CD14-positive monocyte (primary cell): Measurements from ENCODE around the gene IRAG1. TPM values are rescaled to one million over a fixed set of nuclear protein-coding genes. Genes with fewer than 3 reads are reported as not detected.

Source experiments
- DNase-seq, 3 donors: peaks; one replicate each; pipeline ENCODE4 v3.0.0-alpha.2; 2011 to 2022
- H2AFZ ChIP-seq: 2 replicates; pipeline ENCODE4 v1.6.0; 2012; ENCODE audit warnings: mild to moderate bottlenecking, low read depth, low read length, inconsistent platforms; ENCODE audit not compliant: insufficient read depth, poor library complexity, severe bottlenecking
- H3K27ac ChIP-seq, 2 donors: 1 replicate in 1 of 2; 2 replicates in 1 of 2; pipeline ENCODE4 v1.5.1; 2012 to 2013; ENCODE audit warnings: low read length in 2 of 2, control low read depth in 1 of 2, inconsistent platforms in 1 of 2, low read depth in 1 of 2, mild to moderate bottlenecking in 1 of 2
- H3K27me3 ChIP-seq, 2 donors: one replicate each; pipeline versions ENCODE4 v1.6.0 to v1.6.1; 2011 to 2013; ENCODE audit warnings: low read length in 2 of 2; ENCODE audit not compliant: control insufficient read depth in 2 of 2, insufficient read depth in 2 of 2
- H3K36me3 ChIP-seq, 2 donors: replicated peaks in 1 of 2; 1 replicate in 1 of 2; 2 replicates in 1 of 2; pipeline versions ENCODE4 v1.5.1 to v1.6.1; 2012 to 2013; ENCODE audit warnings: low read length in 2 of 2, control low read depth in 1 of 2, inconsistent platforms in 1 of 2, mild to moderate bottlenecking in 1 of 2; ENCODE audit not compliant: insufficient read depth in 2 of 2, control insufficient read depth in 1 of 2
- H3K4me1 ChIP-seq, 2 donors: 1 replicate in 1 of 2; 2 replicates in 1 of 2; pipeline versions ENCODE4 v1.5.1 to v1.6.1; 2012 to 2013; ENCODE audit warnings: low read length in 2 of 2, control low read depth in 1 of 2, inconsistent platforms in 1 of 2, mild to moderate bottlenecking in 1 of 2, moderate library complexity in 1 of 2; ENCODE audit not compliant: insufficient read depth in 2 of 2, control insufficient read depth in 1 of 2
- H3K4me2 ChIP-seq: replicated peaks from 2 replicates; pipeline ENCODE3; 2012; ENCODE audit warnings: low read length, moderate library complexity, mild to moderate bottlenecking; ENCODE audit not compliant: poor library complexity, severe bottlenecking; ENCODE audit errors: extremely low read depth
- H3K4me3 ChIP-seq, 3 experiments: fragments of 200-600 bp in 1 of 3; sonication (generic) in 1 of 3; replicated peaks in 1 of 3; 1 replicate in 2 of 3; 2 replicates in 1 of 3; pipeline ENCODE4 v1.5.1; 2011 to 2013; ENCODE audit warnings: low read length in 3 of 3, mild to moderate bottlenecking in 3 of 3, control low read depth in 2 of 3, low read depth in 2 of 3, inconsistent platforms in 1 of 3, moderate library complexity in 1 of 3
- H3K79me2 ChIP-seq: 2 replicates; pipeline ENCODE4 v1.6.0; 2012; ENCODE audit warnings: mild to moderate bottlenecking, control low read depth, inconsistent platforms, low read length, moderate library complexity; ENCODE audit not compliant: insufficient read depth
- H3K9ac ChIP-seq: 2 replicates; pipeline ENCODE4 v1.6.0; 2017; ENCODE audit warnings: low read length, mild to moderate bottlenecking; ENCODE audit not compliant: insufficient read depth, poor library complexity, severe bottlenecking
- H3K9me3 ChIP-seq, 2 donors: replicated peaks in 1 of 2; 1 replicate in 1 of 2; 2 replicates in 1 of 2; pipeline versions ENCODE4 v1.5.1 to v1.6.1; 2012 to 2013; ENCODE audit warnings: low read length in 2 of 2, control low read depth in 1 of 2; ENCODE audit not compliant: control insufficient read depth in 1 of 2, insufficient read depth in 1 of 2
- H4K20me1 ChIP-seq: 2 replicates; pipeline ENCODE4 v1.6.0; 2012; ENCODE audit warnings: mild to moderate bottlenecking, low read length, control low read depth, moderate library complexity; ENCODE audit not compliant: insufficient read depth
- H3K27ac Mint-ChIP-seq, 7 donors: one replicate each; pipeline ENCODE4 v1.8.0; 2020; ENCODE audit warnings: mild to moderate bottlenecking in 7 of 7, mixed read lengths in 7 of 7, moderate library complexity in 6 of 7, inconsistent platforms in 2 of 7
- H3K27me3 Mint-ChIP-seq, 3 donors: one replicate each; pipeline ENCODE4 v1.8.0; 2021 to 2022; ENCODE audit warnings: low read depth in 3 of 3, mild to moderate bottlenecking in 3 of 3, mixed read lengths in 3 of 3, moderate library complexity in 3 of 3, inconsistent platforms in 1 of 3
- H3K36me3 Mint-ChIP-seq, 2 donors: one replicate each; pipeline ENCODE4 v1.8.0; 2020; ENCODE audit warnings: mixed read lengths in 2 of 2, inconsistent platforms in 1 of 2, mild to moderate bottlenecking in 1 of 2
- H3K4me1 Mint-ChIP-seq: one replicate; pipeline ENCODE4 v1.8.0; 2020; ENCODE audit warnings: mild to moderate bottlenecking, mixed read lengths
- H3K4me3 Mint-ChIP-seq, 2 donors: one replicate each; pipeline ENCODE4 v1.8.0; 2020; ENCODE audit warnings: mild to moderate bottlenecking in 2 of 2, mixed read lengths in 2 of 2, moderate library complexity in 1 of 2
- H3K9me3 Mint-ChIP-seq, 7 donors: one replicate each; pipeline ENCODE4 v1.8.0; 2020 to 2022; ENCODE audit warnings: mixed read lengths in 7 of 7, mild to moderate bottlenecking in 6 of 7, moderate library complexity in 6 of 7, inconsistent platforms in 2 of 7
- WGBS: methylation state at CpG from one replicate; pipeline ENCODE4 v1.1.5; 2013; ENCODE audit warnings: missing lambda C conversion rate; ENCODE audit not compliant: insufficient coverage; 5-methylcytosine and 5-hydroxymethylcytosine counted together
- intact Hi-C, 2 donors: fragments of 100-400 bp; cut with micrococcal nuclease; formaldehyde crosslinking; loops; one replicate each; pipeline versions ENCODE4 v1.15.0 to v1.15.1; 2023
- polyA plus RNA-seq, 3 donors: library from polyadenylated mRNA; depleted of rRNA in 1 of 3; unstranded in 2 of 3; stranded (reverse) in 1 of 3; fragments of 300-500 nt in 2 of 3; fragments of >200 nt in 1 of 3; fragmentation: Illumina TruSeq in 2 of 3; gene quantifications; 1 replicate in 2 of 3; 2 replicates in 1 of 3; pipeline ENCODE4 v1.2.3, GENCODE V29; 2012 to 2021
- TF ChIP-seq, protein P1 (sequence below): fragments of 200-600 bp; IDR thresholded peaks from one replicate; pipeline ENCODE4 v1.8.0; 2022; ENCODE audit warnings: antibody characterized with exemption, mild to moderate bottlenecking

IRAG1 gene
- polyA plus RNA-seq, 3 donors, result 3.0 to 4.9 (median 3.3) TPM

- peaks cover 2 to 19% (median 9%) of the 10 kb centered on the region in 7 donors for H3K9me3 Mint-ChIP-seq
- intact Hi-C loops, result loop anchor here in 1 of 2 donors (10.0 kb wide), 1 partner anchor 51 kb away; no protein-coding TSS in a partner anchor
- Histone ChIP-seq H3K36me3 (no peaks in the 10 kb centered on the region), H3K9ac (no peak overlapping the region), H3K27ac (peak overlapping the region in 1 of 2 donors; percentile 61), H3K4me1 (peaks cover 33 to 38% of the 10 kb centered on the region in 2 donors), H3K27me3 (peaks cover 44 to 60% of the 10 kb centered on the region in 2 donors), H3K4me3 (peak overlapping the region in 1 of 3 experiments; percentile 43), H3K4me2 (peak overlapping the region; percentile 32), H3K9me3 (no peaks in the 10 kb centered on the region), H4K20me1 (no peaks in the 10 kb centered on the region), H3K79me2 (no peaks in the 10 kb centered on the region), H2AFZ (no peak overlapping the region)
- peak overlapping the region in 1 of 2 donors; percentile 68 for H3K4me3 Mint-ChIP-seq
- peak overlapping the region; percentile 33 to 89 (median 85) for H3K27ac Mint-ChIP-seq
- peak; percentile 89 to 95 (median 95) for DNase-seq
- WGBS, result no CpG with 5 or more reads among the region's 9 CpGs
- peaks cover 11 to 20% of the 10 kb centered on the region in 2 donors for H3K36me3 Mint-ChIP-seq
- TF ChIP-seq, protein P1, sequence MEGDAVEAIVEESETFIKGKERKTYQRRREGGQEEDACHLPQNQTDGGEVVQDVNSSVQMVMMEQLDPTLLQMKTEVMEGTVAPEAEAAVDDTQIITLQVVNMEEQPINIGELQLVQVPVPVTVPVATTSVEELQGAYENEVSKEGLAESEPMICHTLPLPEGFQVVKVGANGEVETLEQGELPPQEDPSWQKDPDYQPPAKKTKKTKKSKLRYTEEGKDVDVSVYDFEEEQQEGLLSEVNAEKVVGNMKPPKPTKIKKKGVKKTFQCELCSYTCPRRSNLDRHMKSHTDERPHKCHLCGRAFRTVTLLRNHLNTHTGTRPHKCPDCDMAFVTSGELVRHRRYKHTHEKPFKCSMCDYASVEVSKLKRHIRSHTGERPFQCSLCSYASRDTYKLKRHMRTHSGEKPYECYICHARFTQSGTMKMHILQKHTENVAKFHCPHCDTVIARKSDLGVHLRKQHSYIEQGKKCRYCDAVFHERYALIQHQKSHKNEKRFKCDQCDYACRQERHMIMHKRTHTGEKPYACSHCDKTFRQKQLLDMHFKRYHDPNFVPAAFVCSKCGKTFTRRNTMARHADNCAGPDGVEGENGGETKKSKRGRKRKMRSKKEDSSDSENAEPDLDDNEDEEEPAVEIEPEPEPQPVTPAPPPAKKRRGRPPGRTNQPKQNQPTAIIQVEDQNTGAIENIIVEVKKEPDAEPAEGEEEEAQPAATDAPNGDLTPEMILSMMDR, result no peak
- H3K27me3 Mint-ChIP-seq, result peaks cover 67 to 86% (median 68%) of the 10 kb centered on the region in 3 donors
- peaks cover 35% of the 10 kb centered on the region for H3K4me1 Mint-ChIP-seq
These were observed 31.8 kb upstream of the IRAG1 start for GRCh38 chr11:10725114-10725906.

DNA sequence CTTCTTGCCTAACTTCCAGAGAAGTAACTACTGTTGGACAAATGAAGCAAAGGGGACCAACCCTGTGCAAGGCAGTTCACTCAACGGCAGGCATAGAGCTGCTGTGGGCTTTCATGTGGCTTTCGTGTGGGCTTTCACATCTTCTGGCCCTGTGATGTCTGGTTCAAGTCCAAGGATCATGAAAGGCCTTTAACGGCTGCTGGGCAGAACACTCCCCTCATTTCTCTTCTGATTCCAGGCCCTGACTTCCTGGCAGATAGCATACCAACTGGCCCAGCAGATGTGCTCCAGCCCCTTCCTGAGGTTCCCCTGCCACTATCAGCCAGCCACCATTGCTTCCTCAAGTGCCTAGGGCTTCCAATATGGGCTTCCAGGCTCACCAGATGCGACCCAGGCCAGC lies 28.8 kb upstream of the IRAG1 start:
- intact Hi-C loops, result loop anchor here in 1 of 2 donors (10.0 kb wide), 1 partner anchor 48 kb away; no protein-coding TSS in a partner anchor
- Mint-ChIP-seq H3K9me3 (peaks cover 2 to 18% (median 9%) of the 10 kb centered on the region in 7 donors), H3K4me1 (peaks cover 29% of the 10 kb centered on the region), H3K27me3 (peaks cover 50 to 82% (median 54%) of the 10 kb centered on the region in 3 donors), H3K36me3 (peaks cover 6 to 11% of the 10 kb centered on the region in 2 donors), H3K4me3 (peak overlapping the region in 1 of 2 donors; percentile 53), H3K27ac (no peak overlapping the region)
- no peaks in the 10 kb centered on the region for H3K36me3 ChIP-seq
- H3K27me3 ChIP-seq, result peaks cover 40 to 42% of the 10 kb centered on the region in 2 donors
- TF ChIP-seq, protein P1, result no peak
- 0% methylated on average over 3 of the region's 4 CpGs for WGBS
- no peak overlapping the region for H3K9ac ChIP-seq
- no peaks in the 10 kb centered on the region for H3K79me2 ChIP-seq
- DNase-seq, result no peak
- no peak overlapping the region for H3K4me2 ChIP-seq
- no peaks in the 10 kb centered on the region for H4K20me1 ChIP-seq
- peaks cover 23 to 30% of the 10 kb centered on the region in 2 donors for H3K4me1 ChIP-seq
- H3K9me3 ChIP-seq, result no peaks in the 10 kb centered on the region
- no peak overlapping the region for H3K27ac ChIP-seq
- H2AFZ ChIP-seq, result no peak overlapping the region
- H3K4me3 ChIP-seq, result no peak overlapping the region
